Ascending aorta (tissue), 2 donors: ENCODE results near the gene TLE3. TPM values are rescaled to one million over a fixed set of nuclear protein-coding genes. Genes with fewer than 3 reads are reported as not detected.
A peak's percentile ranks its signal among the peaks of the same experiment; 100 is the strongest.

ENCODE experiments used
- DNase-seq, 2 donors: peaks; one replicate each; pipeline ENCODE4 v3.0.0-alpha.2; 2019; ENCODE audit warnings: low spot score in 2 of 2
- H3K27ac ChIP-seq, 2 donors: fragments of 200-600 bp; sonication (generic); one replicate each; pipeline ENCODE4 v1.5.1; 2016 to 2017; ENCODE audit warnings: mild to moderate bottlenecking in 1 of 2
- H3K27me3 ChIP-seq: fragments of 200-600 bp; sonication (generic); one replicate; pipeline ENCODE4 v1.5.1; 2017
- H3K36me3 ChIP-seq, 2 donors: fragments of 200-600 bp; sonication (generic); one replicate each; pipeline ENCODE4 v1.5.1; 2016
- H3K4me1 ChIP-seq, 2 donors: fragments of 200-600 bp; sonication (generic); one replicate each; pipeline ENCODE4 v1.5.1; 2016 to 2017; ENCODE audit warnings: mild to moderate bottlenecking in 1 of 2
- H3K4me3 ChIP-seq, 2 donors: fragments of 200-600 bp; sonication (generic); one replicate each; pipeline ENCODE4 v1.5.1; 2016 to 2017; ENCODE audit warnings: mild to moderate bottlenecking in 1 of 2
- H3K9me3 ChIP-seq, 2 donors: fragments of 200-600 bp; sonication (generic); one replicate each; pipeline ENCODE4 v1.5.1; 2016
- intact Hi-C: fragments of 100-400 bp; cut with DNase I; formaldehyde crosslinking; loops from one replicate; pipeline ENCODE4 v1.15.1; 2023
- total RNA-seq: library from RNA; depleted of rRNA; stranded (reverse); fragments of >200 nt; gene quantifications from one replicate; pipeline ENCODE4 v1.1.0, GENCODE V29; 2016
- TF ChIP-seq, protein P1 (sequence below), 3 experiments: fragments of 200-600 bp in 2 of 3; fragments of 450-650 bp in 1 of 3; sonication (generic) in 2 of 3; IDR thresholded peaks; one replicate each; pipeline ENCODE4 v1.5.1; 2016 to 2019; ENCODE audit warnings: antibody characterized with exemption in 3 of 3, mild to moderate bottlenecking in 1 of 3, moderate library complexity in 1 of 3

TLE3 gene
- total RNA-seq, 1 donor from 2014 or later, result 76.4 TPM

GRCh38 chr15:70033109-70033508, 64.6 kb downstream of the TLE3 start:
- no peaks in the 10 kb centered on the region for H3K27me3 ChIP-seq
- no peak overlapping the region for H3K27ac ChIP-seq
- peak in 1 of 2 donors; percentile 58 for DNase-seq
- H3K4me3 ChIP-seq, result no peak overlapping the region
- no peaks in the 10 kb centered on the region for H3K9me3 ChIP-seq
- no peaks in the 10 kb centered on the region for H3K4me1 ChIP-seq
- H3K36me3 ChIP-seq, result no peaks in the 10 kb centered on the region
- intact Hi-C loops, result no loop called here
- TF ChIP-seq, protein P1, sequence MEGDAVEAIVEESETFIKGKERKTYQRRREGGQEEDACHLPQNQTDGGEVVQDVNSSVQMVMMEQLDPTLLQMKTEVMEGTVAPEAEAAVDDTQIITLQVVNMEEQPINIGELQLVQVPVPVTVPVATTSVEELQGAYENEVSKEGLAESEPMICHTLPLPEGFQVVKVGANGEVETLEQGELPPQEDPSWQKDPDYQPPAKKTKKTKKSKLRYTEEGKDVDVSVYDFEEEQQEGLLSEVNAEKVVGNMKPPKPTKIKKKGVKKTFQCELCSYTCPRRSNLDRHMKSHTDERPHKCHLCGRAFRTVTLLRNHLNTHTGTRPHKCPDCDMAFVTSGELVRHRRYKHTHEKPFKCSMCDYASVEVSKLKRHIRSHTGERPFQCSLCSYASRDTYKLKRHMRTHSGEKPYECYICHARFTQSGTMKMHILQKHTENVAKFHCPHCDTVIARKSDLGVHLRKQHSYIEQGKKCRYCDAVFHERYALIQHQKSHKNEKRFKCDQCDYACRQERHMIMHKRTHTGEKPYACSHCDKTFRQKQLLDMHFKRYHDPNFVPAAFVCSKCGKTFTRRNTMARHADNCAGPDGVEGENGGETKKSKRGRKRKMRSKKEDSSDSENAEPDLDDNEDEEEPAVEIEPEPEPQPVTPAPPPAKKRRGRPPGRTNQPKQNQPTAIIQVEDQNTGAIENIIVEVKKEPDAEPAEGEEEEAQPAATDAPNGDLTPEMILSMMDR (IDR thresholded peaks at IDR 0.05), result no peak

DNA sequence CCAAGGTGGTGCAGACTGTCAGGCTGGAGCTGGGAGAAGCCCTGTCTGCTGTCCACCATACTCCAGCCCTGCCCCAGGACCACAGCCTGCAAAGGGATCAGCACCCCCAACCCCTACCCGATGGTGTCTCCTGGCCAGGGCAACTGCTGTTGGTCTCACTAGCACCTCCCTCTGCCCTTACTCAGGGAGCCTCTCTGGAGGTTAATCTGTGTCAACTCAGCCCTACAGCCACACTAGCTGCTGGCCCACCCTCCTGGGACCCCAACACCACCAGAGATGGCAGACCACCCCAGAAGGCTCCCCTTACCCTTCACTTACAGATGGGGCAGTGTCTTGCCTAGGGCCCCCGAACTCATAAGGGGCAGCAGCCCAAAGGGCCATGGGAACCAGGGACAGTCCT, 65.2 kb downstream of the TLE3 start:
- no peaks in the 10 kb centered on the region for H3K36me3 ChIP-seq
- H3K27me3 ChIP-seq, result no peaks in the 10 kb centered on the region
- DNase-seq, result peak in 1 of 2 donors; percentile 34
- no peaks in the 10 kb centered on the region for H3K4me1 ChIP-seq
- intact Hi-C loops, result no loop called here
- no peak overlapping the region for H3K27ac ChIP-seq
- TF ChIP-seq, protein P1 (IDR thresholded peaks at IDR 0.05), result no peak
- no peak overlapping the region for H3K4me3 ChIP-seq
- H3K9me3 ChIP-seq, result no peaks in the 10 kb centered on the region

- Histone ChIP-seq H3K27ac (no peak overlapping the region), H3K9me3 (no peaks in the 10 kb centered on the region), H3K36me3 (no peaks in the 10 kb centered on the region), H3K4me3 (no peak overlapping the region), H3K4me1 (no peaks in the 10 kb centered on the region), H3K27me3 (no peaks in the 10 kb centered on the region)
- no peak for DNase-seq
- intact Hi-C loops, result no loop called here
- TF ChIP-seq, protein P1 (IDR thresholded peaks at IDR 0.05), result no peak
These were observed 66.0 kb downstream of the TLE3 start for GRCh38 chr15:70031713-70032112.

DNA sequence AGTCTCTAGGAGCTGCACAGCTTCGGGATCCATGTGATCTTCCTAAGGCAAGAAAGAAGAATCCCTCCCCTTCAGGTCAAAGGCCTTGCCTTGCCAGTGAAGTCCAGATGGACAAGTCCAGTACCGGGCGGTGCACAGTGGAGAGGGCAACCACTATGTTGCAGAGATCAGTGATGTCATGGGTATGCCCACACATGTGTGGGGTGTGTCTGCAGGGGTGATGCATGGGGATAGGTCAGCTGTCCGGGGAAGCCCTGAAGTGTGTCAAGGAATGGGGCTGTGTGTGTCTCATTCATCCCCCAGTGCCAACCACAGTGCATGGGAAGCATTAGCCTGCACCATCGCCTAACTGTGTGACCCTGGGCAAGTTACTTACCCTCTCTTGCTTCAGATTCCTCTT, 66.5 kb downstream of the TLE3 start:
- intact Hi-C loops, result no loop called here
- DNase-seq, result no peak
- H3K4me3 ChIP-seq, result no peak overlapping the region

GRCh38 chr15:70030851-70031250, 66.9 kb downstream of the TLE3 start:
- no peaks in the 10 kb centered on the region for H3K9me3 ChIP-seq
- no peaks in the 10 kb centered on the region for H3K4me1 ChIP-seq
- H3K27me3 ChIP-seq, result no peaks in the 10 kb centered on the region
- H3K27ac ChIP-seq, result no peak overlapping the region
- intact Hi-C loops, result no loop called here
- no peak overlapping the region for H3K4me3 ChIP-seq
- no peaks in the 10 kb centered on the region for H3K36me3 ChIP-seq
- TF ChIP-seq, protein P1 (IDR thresholded peaks at IDR 0.05), result no peak
- DNase-seq, result no peak

More for the DNA sequence above, 66.5 kb downstream of the TLE3 start:
- TF ChIP-seq, protein P1 (IDR thresholded peaks at IDR 0.05), result no peak
- Histone ChIP-seq H3K9me3 (no peaks in the 10 kb centered on the region), H3K27ac (no peak overlapping the region), H3K27me3 (no peaks in the 10 kb centered on the region), H3K4me1 (no peaks in the 10 kb centered on the region), H3K36me3 (no peaks in the 10 kb centered on the region)

- no peaks in the 10 kb centered on the region for H3K27me3 ChIP-seq
- H3K4me1 ChIP-seq, result peaks cover 0 to 11% of the 10 kb centered on the region in 2 donors
- no peak for DNase-seq
- no peaks in the 10 kb centered on the region for H3K36me3 ChIP-seq
- H3K27ac ChIP-seq, result no peak overlapping the region
- no peak overlapping the region for H3K4me3 ChIP-seq
- intact Hi-C loops, result no loop called here
- H3K9me3 ChIP-seq, result no peaks in the 10 kb centered on the region
- TF ChIP-seq, protein P1 (IDR thresholded peaks at IDR 0.05), result no peak
These were observed 68.4 kb downstream of the TLE3 start for GRCh38 chr15:70029297-70029701.
